ENCODE data around the gene PWWP2B.
A peak's percentile ranks its signal among the peaks of the same experiment; 100 is the strongest.
"Not testable (repeated sequence)": the region's sequence is repeated elsewhere in the genome, so short reads cannot be mapped to it uniquely, and the experiment has no call there.

DNA sequence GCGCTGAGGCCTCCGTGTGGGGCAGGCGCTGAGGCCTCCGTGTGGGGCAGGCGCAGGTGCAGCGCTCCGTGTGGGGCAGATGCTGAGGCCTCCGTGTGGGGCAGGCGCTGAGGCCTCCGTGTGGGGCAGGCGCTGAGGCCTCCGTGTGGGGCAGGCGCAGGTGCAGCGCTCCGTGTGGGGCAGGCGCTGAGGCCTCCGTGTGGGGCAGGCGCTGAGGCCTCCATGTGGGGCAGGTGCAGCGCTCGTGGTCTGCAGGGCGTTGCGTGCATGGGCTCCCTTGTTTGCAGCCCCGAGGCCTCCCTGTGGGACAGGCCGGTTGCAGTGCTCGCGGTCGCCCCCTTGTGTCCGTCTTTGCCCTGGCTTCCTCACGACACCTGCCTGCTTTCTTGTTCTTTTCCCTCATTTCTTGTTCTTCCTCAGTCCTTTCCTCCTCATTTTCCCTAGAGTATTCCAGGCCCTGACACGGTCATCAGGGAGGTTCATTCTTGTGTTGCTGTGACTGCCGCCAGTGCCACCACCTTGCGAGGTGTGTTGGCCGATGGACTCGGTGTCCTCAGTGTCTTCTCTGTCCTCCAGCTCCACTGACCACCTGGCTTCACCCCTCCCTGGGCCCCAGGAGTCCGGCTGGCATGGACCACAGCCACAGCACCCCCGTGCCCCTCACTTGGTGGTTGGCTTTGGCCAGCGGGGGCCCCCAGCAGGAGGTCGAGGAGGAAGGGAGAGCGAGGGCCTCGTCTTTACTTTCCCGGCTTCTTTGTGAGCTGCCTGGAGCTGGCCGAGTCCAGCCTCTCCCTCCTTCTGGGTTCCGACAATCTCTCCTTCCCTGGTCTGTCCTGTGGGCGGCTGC, 44.3 kb upstream of the PWWP2B start:
- TF ChIP-seq POLR2A (IDR thresholded peaks at IDR 0.05): not testable (repeated sequence)
- TF ChIP-seq, protein P1, sequence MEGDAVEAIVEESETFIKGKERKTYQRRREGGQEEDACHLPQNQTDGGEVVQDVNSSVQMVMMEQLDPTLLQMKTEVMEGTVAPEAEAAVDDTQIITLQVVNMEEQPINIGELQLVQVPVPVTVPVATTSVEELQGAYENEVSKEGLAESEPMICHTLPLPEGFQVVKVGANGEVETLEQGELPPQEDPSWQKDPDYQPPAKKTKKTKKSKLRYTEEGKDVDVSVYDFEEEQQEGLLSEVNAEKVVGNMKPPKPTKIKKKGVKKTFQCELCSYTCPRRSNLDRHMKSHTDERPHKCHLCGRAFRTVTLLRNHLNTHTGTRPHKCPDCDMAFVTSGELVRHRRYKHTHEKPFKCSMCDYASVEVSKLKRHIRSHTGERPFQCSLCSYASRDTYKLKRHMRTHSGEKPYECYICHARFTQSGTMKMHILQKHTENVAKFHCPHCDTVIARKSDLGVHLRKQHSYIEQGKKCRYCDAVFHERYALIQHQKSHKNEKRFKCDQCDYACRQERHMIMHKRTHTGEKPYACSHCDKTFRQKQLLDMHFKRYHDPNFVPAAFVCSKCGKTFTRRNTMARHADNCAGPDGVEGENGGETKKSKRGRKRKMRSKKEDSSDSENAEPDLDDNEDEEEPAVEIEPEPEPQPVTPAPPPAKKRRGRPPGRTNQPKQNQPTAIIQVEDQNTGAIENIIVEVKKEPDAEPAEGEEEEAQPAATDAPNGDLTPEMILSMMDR (IDR thresholded peaks at IDR 0.05): peak in 1 of 3 donors; percentile 24
